SH-SY5Y (cell line): Measurements from ENCODE around the gene NKD1.

Source experiments
- GATA2 ChIP-seq: IDR thresholded peaks from 2 replicates; pipeline ENCODE4 v1.6.1; 2011; ENCODE audit warnings: mild to moderate bottlenecking, low read depth, low read length
- GATA3 ChIP-seq: IDR thresholded peaks from 2 replicates; pipeline ENCODE4 v1.6.1; 2011; ENCODE audit warnings: low read depth, mild to moderate bottlenecking, low read length, moderate library complexity

GRCh38 chr16:50645563-50646220 lies 97.5 kb downstream of the NKD1 start:
- TF ChIP-seq GATA3 (no peak), GATA2 (no peak)
